Endometrium (tissue), 2 donors: ENCODE results near the gene ZFP30.

Experiments used
- FAIRE-seq: peaks from 2 replicates; lab custom pipeline; 2012; peaks lifted over from hg19 to GRCh38; lab: Jason Lieb, UNC
- donor health status: control.
- donor health status: control.

The ZFP30 gene

GRCh38 chr19:37564624-37565369, 90.5 kb downstream of the ZFP30 start:
- no peak for FAIRE-seq
